ENCODE results near the gene PLGRKT. TPM values are rescaled to one million over a fixed set of nuclear protein-coding genes. Genes with fewer than 3 reads are reported as not detected.

PLGRKT gene
- total RNA-seq, 1 donor from 2014 or later = 11.1 TPM

- Mint-ChIP-seq H3K36me3 (ENCODE audit: low read depth) (peaks cover 8% of the 10 kb centered on the region), H3K4me3 (ENCODE audit: unreplicated experiment) (no peak overlapping the region), H3K9me3 (ENCODE audit: low read depth) (no peaks in the 10 kb centered on the region), H3K4me1 (ENCODE audit: low read depth) (no peaks in the 10 kb centered on the region), H3K27ac (ENCODE audit: unreplicated experiment) (no peak overlapping the region), H3K27me3 (ENCODE audit: low read depth) (no peaks in the 10 kb centered on the region)
- peak; percentile 29 for TF ChIP-seq CTCF (IDR thresholded peaks at IDR 0.05)
- DNase-seq (ENCODE audit: low spot score) = no peak
Measured at GRCh38 chr9:5428794-5429528, 8.8 kb downstream of the PLGRKT start.

GRCh38 chr9:5428172-5428571 is 9.6 kb downstream of the PLGRKT start:
- DNase-seq (ENCODE audit: low spot score) = no peak
- H3K27ac Mint-ChIP-seq (ENCODE audit: unreplicated experiment) = no peak overlapping the region
- TF ChIP-seq CTCF (IDR thresholded peaks at IDR 0.05) = no peak
- no peak overlapping the region for H3K4me3 Mint-ChIP-seq (ENCODE audit: unreplicated experiment)
- H3K9me3 Mint-ChIP-seq (ENCODE audit: low read depth) = no peaks in the 10 kb centered on the region
- H3K4me1 Mint-ChIP-seq (ENCODE audit: low read depth) = no peaks in the 10 kb centered on the region
- H3K27me3 Mint-ChIP-seq (ENCODE audit: low read depth) = no peaks in the 10 kb centered on the region
- H3K36me3 Mint-ChIP-seq (ENCODE audit: low read depth) = peaks cover 7% of the 10 kb centered on the region

- Mint-ChIP-seq H3K4me1 (ENCODE audit: low read depth) (peaks cover 3% of the 10 kb centered on the region), H3K27ac (ENCODE audit: unreplicated experiment) (no peak overlapping the region), H3K36me3 (ENCODE audit: low read depth) (peaks cover 6% of the 10 kb centered on the region), H3K4me3 (ENCODE audit: unreplicated experiment) (no peak overlapping the region), H3K27me3 (ENCODE audit: low read depth) (no peaks in the 10 kb centered on the region), H3K9me3 (ENCODE audit: low read depth) (no peaks in the 10 kb centered on the region)
- no peak for TF ChIP-seq CTCF (IDR thresholded peaks at IDR 0.05)
- no peak for DNase-seq (ENCODE audit: low spot score)
Measured at GRCh38 chr9:5427005-5427404, 10.7 kb downstream of the PLGRKT start.

- H3K4me1 Mint-ChIP-seq (ENCODE audit: low read depth) = peaks cover 3% of the 10 kb centered on the region
- H3K27me3 Mint-ChIP-seq (ENCODE audit: low read depth) = no peaks in the 10 kb centered on the region
- peak; percentile 78 for TF ChIP-seq CTCF (IDR thresholded peaks at IDR 0.05)
- DNase-seq (ENCODE audit: low spot score) = no peak
- peaks cover under 1% of the 10 kb centered on the region for H3K36me3 Mint-ChIP-seq (ENCODE audit: low read depth)
- no peak overlapping the region for H3K4me3 Mint-ChIP-seq (ENCODE audit: unreplicated experiment)
- H3K27ac Mint-ChIP-seq (ENCODE audit: unreplicated experiment) = no peak overlapping the region
- no peaks in the 10 kb centered on the region for H3K9me3 Mint-ChIP-seq (ENCODE audit: low read depth)
Measured at GRCh38 chr9:5425006-5425628, 12.6 kb downstream of the PLGRKT start.

- H3K9me3 Mint-ChIP-seq (ENCODE audit: low read depth) = no peaks in the 10 kb centered on the region
Measured at GRCh38 chr9:5422276-5422675, 15.4 kb downstream of the PLGRKT start.

More at GRCh38 chr9:5422276-5422675, 15.4 kb downstream of the PLGRKT start:
- no peak overlapping the region for H3K27ac Mint-ChIP-seq (ENCODE audit: unreplicated experiment)
- DNase-seq (ENCODE audit: low spot score) = no peak
- H3K4me3 Mint-ChIP-seq (ENCODE audit: unreplicated experiment) = no peak overlapping the region
- no peaks in the 10 kb centered on the region for H3K36me3 Mint-ChIP-seq (ENCODE audit: low read depth)
- no peak for TF ChIP-seq CTCF (IDR thresholded peaks at IDR 0.05)
- peaks cover 3% of the 10 kb centered on the region for H3K4me1 Mint-ChIP-seq (ENCODE audit: low read depth)
- no peaks in the 10 kb centered on the region for H3K27me3 Mint-ChIP-seq (ENCODE audit: low read depth)

Data from chondrocyte (in vitro differentiated cells).